ENCODE results near the gene CLN5. TPM values are rescaled to one million over a fixed set of nuclear protein-coding genes. Genes with fewer than 3 reads are reported as not detected.

Gene CLN5
- total and polyA plus RNA-seq, 2 of the 13 experiments (the other 11 are each of a cell fraction or from before 2014, with no cell fraction given), result 10.1 to 13.7 TPM

- TF ChIP-seq, protein P1, sequence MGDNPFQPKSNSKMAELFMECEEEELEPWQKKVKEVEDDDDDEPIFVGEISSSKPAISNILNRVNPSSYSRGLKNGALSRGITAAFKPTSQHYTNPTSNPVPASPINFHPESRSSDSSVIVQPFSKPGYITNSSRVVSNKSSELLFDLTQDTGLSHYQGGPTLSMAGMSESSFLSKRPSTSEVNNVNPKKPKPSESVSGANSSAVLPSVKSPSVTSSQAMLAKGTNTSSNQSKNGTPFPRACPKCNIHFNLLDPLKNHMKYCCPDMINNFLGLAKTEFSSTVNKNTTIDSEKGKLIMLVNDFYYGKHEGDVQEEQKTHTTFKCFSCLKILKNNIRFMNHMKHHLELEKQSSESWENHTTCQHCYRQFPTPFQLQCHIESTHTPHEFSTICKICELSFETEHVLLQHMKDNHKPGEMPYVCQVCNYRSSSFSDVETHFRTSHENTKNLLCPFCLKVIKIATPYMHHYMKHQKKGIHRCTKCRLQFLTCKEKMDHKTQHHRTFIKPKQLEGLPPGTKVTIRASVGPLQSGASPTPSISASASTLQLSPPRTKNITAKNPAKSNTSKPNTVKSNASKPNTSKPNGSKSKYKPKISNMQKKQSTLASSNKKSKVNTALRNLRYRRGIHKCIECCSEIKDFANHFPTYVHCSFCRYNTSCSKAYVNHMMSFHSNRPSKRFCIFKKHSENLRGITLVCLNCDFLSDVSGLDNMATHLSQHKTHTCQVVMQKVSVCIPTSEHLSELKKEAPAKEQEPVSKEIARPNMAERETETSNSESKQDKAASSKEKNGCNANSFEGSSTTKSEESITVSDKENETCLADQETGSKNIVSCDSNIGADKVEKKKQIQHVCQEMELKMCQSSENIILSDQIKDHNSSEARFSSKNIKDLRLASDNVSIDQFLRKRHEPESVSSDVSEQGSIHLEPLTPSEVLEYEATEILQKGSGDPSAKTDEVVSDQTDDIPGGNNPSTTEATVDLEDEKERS (CRISPR knock-in tag; IDR thresholded peaks at IDR 0.05), result peak; percentile 52; the same call in 1 of the 2 replicates
- TF ChIP-seq FOXP1 (IDR thresholded peaks at IDR 0.05), result no peak
- TF ChIP-seq FOXP1 (CRISPR knock-in tag; IDR thresholded peaks at IDR 0.05), result no peak
- TF ChIP-seq ETV5 (CRISPR knock-in tag; IDR thresholded peaks at IDR 0.05; ENCODE audit: borderline replicate concordance), result peak; percentile 98
- TF ChIP-seq ZNF263 (CRISPR knock-in tag; IDR thresholded peaks at IDR 0.05), result peak; percentile 73
- peak; percentile 64 for TF ChIP-seq ZNF609 (CRISPR knock-in tag; IDR thresholded peaks at IDR 0.05; ENCODE audit: borderline replicate concordance)
- TF ChIP-seq, protein P2, sequence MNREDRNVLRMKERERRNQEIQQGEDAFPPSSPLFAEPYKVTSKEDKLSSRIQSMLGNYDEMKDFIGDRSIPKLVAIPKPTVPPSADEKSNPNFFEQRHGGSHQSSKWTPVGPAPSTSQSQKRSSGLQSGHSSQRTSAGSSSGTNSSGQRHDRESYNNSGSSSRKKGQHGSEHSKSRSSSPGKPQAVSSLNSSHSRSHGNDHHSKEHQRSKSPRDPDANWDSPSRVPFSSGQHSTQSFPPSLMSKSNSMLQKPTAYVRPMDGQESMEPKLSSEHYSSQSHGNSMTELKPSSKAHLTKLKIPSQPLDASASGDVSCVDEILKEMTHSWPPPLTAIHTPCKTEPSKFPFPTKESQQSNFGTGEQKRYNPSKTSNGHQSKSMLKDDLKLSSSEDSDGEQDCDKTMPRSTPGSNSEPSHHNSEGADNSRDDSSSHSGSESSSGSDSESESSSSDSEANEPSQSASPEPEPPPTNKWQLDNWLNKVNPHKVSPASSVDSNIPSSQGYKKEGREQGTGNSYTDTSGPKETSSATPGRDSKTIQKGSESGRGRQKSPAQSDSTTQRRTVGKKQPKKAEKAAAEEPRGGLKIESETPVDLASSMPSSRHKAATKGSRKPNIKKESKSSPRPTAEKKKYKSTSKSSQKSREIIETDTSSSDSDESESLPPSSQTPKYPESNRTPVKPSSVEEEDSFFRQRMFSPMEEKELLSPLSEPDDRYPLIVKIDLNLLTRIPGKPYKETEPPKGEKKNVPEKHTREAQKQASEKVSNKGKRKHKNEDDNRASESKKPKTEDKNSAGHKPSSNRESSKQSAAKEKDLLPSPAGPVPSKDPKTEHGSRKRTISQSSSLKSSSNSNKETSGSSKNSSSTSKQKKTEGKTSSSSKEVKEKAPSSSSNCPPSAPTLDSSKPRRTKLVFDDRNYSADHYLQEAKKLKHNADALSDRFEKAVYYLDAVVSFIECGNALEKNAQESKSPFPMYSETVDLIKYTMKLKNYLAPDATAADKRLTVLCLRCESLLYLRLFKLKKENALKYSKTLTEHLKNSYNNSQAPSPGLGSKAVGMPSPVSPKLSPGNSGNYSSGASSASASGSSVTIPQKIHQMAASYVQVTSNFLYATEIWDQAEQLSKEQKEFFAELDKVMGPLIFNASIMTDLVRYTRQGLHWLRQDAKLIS (CRISPR knock-in tag; IDR thresholded peaks at IDR 0.05), result no peak
- TF ChIP-seq ZNF276 (CRISPR knock-in tag; IDR thresholded peaks at IDR 0.05; ENCODE audit: low read depth), result peak; percentile 73; the same call in 1 of the 2 replicates
- TF ChIP-seq, protein P3, sequence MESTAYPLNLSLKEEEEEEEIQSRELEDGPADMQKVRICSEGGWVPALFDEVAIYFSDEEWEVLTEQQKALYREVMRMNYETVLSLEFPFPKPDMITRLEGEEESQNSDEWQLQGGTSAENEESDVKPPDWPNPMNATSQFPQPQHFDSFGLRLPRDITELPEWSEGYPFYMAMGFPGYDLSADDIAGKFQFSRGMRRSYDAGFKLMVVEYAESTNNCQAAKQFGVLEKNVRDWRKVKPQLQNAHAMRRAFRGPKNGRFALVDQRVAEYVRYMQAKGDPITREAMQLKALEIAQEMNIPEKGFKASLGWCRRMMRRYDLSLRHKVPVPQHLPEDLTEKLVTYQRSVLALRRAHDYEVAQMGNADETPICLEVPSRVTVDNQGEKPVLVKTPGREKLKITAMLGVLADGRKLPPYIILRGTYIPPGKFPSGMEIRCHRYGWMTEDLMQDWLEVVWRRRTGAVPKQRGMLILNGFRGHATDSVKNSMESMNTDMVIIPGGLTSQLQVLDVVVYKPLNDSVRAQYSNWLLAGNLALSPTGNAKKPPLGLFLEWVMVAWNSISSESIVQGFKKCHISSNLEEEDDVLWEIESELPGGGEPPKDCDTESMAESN (CRISPR knock-in tag; conservative IDR thresholded peaks at IDR 0.05), result peak; percentile 79; the same call in 1 of the 2 replicates
- 0 out of 2 replicates have a peak, but pooled peaks have one; percentile 33 for TF ChIP-seq ZSCAN25 (CRISPR knock-in tag; IDR thresholded peaks at IDR 0.05)
Observed at GRCh38 chr13:76991796-76992547, at the start of gene CLN5 (continued).

Data from HepG2 (cell line).